ENCODE results near the gene EPG5.

EPG5 gene, protein sequence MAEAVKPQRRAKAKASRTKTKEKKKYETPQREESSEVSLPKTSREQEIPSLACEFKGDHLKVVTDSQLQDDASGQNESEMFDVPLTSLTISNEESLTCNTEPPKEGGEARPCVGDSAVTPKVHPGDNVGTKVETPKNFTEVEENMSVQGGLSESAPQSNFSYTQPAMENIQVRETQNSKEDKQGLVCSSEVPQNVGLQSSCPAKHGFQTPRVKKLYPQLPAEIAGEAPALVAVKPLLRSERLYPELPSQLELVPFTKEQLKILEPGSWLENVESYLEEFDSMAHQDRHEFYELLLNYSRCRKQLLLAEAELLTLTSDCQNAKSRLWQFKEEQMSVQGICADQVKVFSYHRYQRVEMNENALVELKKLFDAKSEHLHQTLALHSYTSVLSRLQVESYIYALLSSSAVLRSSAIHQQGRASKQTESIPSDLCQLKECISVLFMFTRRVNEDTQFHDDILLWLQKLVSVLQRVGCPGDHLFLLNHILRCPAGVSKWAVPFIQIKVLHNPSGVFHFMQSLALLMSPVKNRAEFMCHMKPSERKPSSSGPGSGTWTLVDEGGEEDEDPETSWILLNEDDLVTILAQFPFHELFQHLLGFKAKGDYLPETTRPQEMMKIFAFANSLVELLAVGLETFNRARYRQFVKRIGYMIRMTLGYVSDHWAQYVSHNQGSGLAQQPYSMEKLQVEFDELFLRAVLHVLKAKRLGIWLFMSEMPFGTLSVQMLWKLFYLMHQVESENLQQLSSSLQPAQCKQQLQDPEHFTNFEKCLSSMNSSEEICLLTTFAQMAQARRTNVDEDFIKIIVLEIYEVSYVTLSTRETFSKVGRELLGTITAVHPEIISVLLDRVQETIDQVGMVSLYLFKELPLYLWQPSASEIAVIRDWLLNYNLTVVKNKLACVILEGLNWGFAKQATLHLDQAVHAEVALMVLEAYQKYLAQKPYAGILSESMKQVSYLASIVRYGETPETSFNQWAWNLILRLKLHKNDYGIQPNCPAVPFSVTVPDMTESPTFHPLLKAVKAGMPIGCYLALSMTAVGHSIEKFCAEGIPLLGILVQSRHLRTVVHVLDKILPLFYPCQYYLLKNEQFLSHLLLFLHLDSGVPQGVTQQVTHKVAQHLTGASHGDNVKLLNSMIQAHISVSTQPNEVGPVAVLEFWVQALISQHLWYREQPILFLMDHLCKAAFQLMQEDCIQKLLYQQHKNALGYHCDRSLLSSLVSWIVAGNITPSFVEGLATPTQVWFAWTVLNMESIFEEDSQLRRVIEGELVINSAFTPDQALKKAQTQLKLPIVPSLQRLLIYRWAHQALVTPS (N-terminal part only)

DNA sequence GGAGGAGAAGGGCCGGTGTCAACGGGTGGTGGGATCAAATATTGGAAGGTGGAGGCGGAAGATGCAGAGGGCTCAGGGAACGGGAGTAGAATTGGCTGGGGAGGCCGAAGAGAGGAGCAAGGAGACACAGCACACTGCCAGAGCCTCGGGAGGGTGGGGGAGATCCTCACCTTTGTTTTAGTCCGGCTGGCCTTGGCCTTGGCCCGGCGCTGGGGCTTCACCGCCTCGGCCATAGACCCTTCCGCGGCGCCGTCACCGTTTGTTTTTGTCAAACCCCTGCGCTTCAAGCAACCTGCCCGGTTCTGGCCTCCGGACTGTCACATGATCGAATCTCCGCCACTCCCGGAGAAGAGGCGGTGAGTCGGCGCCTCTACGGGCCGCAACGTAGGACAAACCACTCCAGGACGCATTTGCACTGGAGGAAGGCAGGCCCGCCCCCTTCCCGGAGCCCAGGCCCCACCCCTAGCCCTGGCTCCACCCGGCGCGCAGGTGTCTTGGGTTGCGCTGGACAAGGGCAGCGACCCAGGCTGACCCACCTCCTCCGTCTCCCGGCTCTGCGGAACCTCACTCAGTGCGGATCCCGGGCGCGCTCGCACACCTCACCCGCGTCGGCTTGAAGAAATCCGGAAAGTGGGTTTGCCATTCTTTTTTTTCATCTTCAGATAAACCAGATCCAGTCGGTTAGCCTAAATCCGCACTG, at the start of gene EPG5:
EPG5 (minus strand) TSS at position 323 of the 700 bp plus-strand sequence; CDS start at position 233, 90 bp downstream.
- DNase-seq (ENCODE audit: extremely low read depth, low read depth): peak; percentile 78
- TF ChIP-seq, protein P1, sequence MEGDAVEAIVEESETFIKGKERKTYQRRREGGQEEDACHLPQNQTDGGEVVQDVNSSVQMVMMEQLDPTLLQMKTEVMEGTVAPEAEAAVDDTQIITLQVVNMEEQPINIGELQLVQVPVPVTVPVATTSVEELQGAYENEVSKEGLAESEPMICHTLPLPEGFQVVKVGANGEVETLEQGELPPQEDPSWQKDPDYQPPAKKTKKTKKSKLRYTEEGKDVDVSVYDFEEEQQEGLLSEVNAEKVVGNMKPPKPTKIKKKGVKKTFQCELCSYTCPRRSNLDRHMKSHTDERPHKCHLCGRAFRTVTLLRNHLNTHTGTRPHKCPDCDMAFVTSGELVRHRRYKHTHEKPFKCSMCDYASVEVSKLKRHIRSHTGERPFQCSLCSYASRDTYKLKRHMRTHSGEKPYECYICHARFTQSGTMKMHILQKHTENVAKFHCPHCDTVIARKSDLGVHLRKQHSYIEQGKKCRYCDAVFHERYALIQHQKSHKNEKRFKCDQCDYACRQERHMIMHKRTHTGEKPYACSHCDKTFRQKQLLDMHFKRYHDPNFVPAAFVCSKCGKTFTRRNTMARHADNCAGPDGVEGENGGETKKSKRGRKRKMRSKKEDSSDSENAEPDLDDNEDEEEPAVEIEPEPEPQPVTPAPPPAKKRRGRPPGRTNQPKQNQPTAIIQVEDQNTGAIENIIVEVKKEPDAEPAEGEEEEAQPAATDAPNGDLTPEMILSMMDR (IDR thresholded peaks at IDR 0.05; ENCODE audit: low read depth, low read length): no peak

DNA sequence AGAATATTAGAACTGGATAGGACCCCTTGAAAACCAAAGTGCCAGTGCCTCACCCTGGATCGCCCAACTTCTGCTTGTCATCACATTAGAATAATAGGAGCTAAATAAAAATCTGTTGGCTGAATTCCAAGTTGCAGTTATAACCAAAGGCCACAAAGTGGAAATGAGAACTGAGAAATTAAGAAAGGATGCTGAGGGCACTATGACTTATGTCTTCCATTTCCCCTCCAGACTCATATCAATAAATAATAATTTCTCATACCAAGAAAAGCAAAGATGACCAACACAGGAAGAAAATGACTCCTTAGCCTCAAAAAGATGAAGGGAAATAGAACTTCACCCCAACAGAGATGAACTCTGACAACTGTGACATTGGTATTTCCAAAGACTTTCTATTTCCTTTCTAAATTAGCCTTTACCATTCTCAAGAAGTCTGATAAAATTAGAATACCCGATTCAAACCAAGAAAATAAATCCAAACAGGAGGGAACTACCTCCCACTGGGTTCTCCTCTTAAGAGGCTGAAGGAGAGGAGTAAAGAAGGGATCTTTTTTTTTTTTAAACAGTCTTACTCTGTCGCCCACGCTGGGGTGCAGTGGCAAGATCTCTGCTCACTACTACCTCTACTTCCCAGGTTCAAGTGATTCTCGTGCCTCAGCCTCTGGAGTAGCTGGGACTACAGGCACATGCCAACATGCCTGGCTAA, 46.5 kb upstream of the EPG5 start:
- no peak for DNase-seq (ENCODE audit: extremely low read depth, low read depth)
- TF ChIP-seq, protein P1 (IDR thresholded peaks at IDR 0.05; ENCODE audit: low read depth, low read length): no peak

GRCh38 chr18:46010676-46011075, 43.5 kb upstream of the EPG5 start:
- DNase-seq (ENCODE audit: extremely low read depth, low read depth): no peak
- TF ChIP-seq, protein P1 (IDR thresholded peaks at IDR 0.05; ENCODE audit: low read depth, low read length): no peak

DNA sequence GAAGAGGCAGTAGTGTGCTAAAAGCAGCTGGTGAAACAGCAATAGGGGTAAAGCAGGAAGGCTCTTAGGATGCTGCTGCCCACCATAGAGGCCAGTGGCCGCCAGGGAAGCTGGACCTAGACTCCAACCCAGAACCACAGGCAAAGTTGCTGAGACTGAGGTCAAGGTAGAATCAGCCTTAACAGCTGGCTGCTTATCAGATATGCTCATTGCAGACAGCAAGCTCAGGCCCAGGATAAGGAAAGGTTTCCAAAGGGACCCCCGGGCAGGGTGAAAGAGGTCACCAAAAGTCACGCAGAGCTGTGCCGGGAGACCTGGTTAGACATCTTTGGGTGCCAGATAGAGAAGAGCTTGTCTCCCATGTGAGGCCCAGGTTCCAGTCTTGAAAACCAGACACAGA, 42.9 kb upstream of the EPG5 start:
- no peak for DNase-seq (ENCODE audit: extremely low read depth, low read depth)
- TF ChIP-seq, protein P1 (IDR thresholded peaks at IDR 0.05; ENCODE audit: low read depth, low read length): no peak

GRCh38 chr18:46009125-46009840, 42.2 kb upstream of the EPG5 start:
- TF ChIP-seq, protein P1 (IDR thresholded peaks at IDR 0.05; ENCODE audit: low read depth, low read length): no peak
- no peak for DNase-seq (ENCODE audit: extremely low read depth, low read depth)

DNA sequence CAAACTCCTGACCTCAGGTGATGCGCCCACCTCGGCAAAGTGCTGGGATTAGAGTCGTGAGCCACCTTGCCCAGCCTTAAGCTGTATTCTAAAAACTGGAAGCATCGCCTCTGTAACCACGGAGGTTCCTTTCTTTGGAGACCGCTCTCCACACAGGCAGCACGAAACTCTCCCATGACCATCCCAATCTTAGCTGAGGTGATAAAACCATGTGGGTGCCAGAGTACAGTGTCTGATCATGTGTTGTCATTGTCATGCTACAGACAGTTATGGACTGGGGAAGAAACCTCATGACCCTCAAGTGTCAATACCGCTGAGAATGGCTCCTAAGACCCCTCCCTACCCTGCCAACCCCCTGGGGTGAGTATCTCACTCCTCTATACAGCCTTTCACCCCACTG, 41.4 kb upstream of the EPG5 start:
- TF ChIP-seq, protein P1 (IDR thresholded peaks at IDR 0.05; ENCODE audit: low read depth, low read length): no peak
- no peak for DNase-seq (ENCODE audit: extremely low read depth, low read depth)
